Endothelial cell of hepatic sinusoid (primary cell): ENCODE results near the gene CYP19A1.
"Not testable (repeated sequence)": the region's sequence is repeated elsewhere in the genome, so short reads cannot be mapped to it uniquely, and the experiment has no call there.

Experiments used
- in situ Hi-C: cut with HindIII; loops from 2 replicates; pipeline ENCODE4 v1.10.0; 2017; ENCODE audit warnings: low sequenced_read_pairs

Gene CYP19A1

DNA sequence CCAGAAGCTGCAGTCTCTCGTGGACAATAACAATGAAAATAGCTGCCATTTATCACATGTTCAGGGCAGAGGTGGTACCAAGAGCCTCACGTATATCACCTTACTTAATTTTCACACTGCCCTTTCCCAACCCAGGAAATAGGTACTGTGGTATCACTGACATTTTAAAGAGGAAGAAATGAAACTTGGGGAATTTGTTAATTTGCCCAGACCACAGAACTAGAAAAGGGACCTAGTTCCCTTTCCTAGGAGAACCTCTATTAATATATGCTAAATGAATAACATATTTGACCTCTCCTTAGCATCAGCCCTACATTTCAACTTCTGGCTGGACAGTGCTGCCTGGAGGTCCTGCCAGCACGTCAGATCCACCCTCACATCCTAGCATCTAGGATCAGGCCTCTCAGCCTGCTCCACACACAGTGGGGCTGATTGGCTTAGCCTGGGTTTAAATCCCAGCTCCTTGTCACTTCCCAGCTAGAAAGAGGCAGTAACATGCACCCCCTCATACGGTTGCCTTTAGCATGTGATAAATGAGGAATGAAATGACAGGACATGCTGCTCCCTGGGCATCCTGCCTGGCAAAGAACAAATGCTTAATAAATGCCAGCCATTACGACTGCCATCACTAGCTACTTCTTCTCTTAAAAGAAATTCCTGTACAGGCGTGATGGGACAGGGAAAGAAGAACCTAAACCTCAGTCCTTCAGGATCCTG is 148.6 kb downstream of the CYP19A1 start:
- in situ Hi-C loops = no loop called here

DNA sequence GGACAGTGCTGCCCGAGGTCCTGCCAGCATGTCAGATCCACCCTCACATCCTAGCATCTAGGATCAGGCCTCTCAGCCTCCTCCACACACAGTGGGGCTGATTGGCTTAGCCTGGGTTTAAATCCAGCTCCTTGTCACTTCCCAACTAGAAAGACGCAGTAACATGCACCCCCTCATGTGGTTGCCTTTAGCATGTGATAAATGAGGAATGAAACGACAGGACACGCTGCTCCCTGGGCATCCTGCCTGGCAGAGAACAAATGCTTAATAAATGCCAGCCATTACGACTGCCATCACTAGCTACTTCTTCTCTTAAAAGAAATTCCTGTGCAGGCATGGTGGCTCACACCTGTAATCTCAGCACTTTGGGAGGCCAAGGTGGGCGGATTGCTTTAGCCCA is 149.6 kb downstream of the CYP19A1 start:
- in situ Hi-C loops = not testable (repeated sequence)

GRCh38 chr15:51186891-51187290 is 151.5 kb downstream of the CYP19A1 start:
- in situ Hi-C loops = no loop called here

- in situ Hi-C loops = no loop called here
Observed at GRCh38 chr15:51186181-51186705, 152.2 kb downstream of the CYP19A1 start.

GRCh38 chr15:51185213-51186159 is 152.9 kb downstream of the CYP19A1 start:
- in situ Hi-C loops = no loop called here

DNA sequence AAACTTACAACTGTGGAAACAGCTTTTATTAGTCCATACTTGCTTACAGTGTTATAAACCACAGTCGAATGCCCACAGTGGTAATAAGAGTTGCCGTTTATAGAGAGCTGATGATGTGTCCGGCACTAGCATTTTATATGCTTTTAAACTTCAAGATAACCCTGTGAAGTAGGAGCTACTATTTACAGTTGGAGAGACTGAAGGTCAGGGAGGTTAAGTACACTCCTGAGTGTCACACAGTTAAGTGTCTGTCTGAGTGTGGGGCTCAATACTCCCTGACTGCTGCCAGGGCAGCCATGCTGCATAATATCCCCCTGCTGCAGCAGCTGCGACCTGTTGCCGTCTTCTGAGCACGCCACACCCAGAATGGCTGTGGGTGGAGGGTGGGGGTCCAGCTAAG is 153.8 kb downstream of the CYP19A1 start:
- in situ Hi-C loops = no loop called here

- in situ Hi-C loops = no loop called here
Observed at GRCh38 chr15:51183076-51183475, 155.3 kb downstream of the CYP19A1 start.

GRCh38 chr15:51181905-51182304 is 156.5 kb downstream of the CYP19A1 start:
- in situ Hi-C loops = no loop called here

GRCh38 chr15:51181221-51181620 is 157.2 kb downstream of the CYP19A1 start:
- in situ Hi-C loops = no loop called here

DNA sequence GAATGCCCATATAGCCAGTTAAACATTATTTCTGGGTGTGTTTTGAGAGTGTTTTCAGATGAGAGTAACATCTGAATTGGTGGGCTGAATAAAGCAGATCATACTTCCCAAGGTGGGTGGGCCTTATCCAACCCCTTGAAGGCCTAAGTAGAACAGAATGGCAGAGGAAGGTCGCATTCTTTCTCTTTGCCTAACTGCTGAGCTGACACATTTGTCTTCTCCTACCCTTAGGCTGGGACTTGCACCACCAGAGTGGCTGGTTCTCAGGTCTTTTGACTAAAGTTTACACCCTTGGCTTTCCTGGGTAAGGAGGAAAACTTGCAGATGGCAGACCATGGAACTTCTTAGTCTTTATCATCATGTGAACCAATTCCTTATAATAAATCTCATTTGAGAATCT is 157.9 kb downstream of the CYP19A1 start:
- in situ Hi-C loops = no loop called here

GRCh38 chr15:51180011-51180410 is 158.4 kb downstream of the CYP19A1 start:
- in situ Hi-C loops = no loop called here

- in situ Hi-C loops = no loop called here
Observed at GRCh38 chr15:51172193-51172592, 166.2 kb downstream of the CYP19A1 start.

GRCh38 chr15:51171634-51171932 is 166.8 kb downstream of the CYP19A1 start:
- in situ Hi-C loops = no loop called here

DNA sequence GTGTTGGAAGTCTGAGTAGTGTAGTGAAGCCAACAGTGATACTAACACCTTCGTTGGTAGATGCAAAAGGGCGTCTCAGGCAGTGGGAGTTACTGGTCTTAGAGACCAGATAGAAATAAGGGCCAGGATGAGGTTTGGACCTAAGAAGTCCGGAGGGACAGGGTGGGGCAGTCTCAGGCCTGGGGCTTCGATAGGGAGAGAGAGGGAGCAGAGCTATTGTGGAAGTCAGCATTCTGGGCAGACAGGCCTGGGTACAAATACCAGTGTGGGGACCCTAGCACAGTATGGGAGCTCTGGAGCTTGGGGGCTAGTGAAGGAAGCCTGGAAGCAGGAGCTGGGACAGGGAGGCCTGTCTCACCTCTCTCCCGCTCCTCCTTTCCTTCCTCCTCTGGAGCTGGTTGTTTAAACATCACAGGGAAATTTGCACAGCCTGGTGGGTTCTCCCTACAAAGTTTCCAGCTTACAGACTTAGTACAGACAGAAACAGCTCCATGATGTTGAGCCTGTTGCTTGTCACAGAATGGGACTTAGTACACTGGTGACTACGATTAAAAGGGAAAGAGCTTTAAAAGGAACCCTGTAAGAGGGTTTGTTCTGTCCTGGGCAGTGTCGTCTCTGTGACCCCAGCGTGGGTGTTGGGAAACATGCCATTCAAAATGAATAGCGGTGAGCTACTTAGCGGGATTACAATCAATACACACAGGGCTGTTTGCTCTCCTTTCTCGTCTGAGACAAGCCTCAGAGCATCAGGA is 167.3 kb downstream of the CYP19A1 start:
- in situ Hi-C loops = no loop called here

DNA sequence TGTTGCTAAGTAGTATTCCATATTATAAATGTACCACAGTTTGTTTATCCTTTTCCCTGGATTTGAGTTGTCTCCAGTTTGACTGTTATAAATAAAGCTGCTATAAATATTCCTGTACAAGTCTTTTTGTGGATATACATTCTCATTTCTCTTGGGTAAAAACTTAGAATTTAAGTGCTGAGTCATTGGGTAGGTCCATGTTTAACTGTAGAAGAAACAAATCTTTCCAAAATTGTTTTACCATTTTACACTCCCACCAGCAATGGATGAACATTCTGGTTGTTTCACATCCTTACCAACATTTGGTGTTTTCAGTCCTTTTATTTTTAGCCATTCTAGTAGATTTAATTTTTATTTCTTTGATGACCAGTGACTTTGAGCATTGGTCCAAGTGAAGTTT is 169.7 kb downstream of the CYP19A1 start:
- in situ Hi-C loops = loop anchor here (5.0 kb wide), 1 partner anchor 51 kb away; no protein-coding TSS in a partner anchor

- in situ Hi-C loops = no loop called here
Observed at GRCh38 chr15:51163843-51164242, 174.6 kb downstream of the CYP19A1 start.

DNA sequence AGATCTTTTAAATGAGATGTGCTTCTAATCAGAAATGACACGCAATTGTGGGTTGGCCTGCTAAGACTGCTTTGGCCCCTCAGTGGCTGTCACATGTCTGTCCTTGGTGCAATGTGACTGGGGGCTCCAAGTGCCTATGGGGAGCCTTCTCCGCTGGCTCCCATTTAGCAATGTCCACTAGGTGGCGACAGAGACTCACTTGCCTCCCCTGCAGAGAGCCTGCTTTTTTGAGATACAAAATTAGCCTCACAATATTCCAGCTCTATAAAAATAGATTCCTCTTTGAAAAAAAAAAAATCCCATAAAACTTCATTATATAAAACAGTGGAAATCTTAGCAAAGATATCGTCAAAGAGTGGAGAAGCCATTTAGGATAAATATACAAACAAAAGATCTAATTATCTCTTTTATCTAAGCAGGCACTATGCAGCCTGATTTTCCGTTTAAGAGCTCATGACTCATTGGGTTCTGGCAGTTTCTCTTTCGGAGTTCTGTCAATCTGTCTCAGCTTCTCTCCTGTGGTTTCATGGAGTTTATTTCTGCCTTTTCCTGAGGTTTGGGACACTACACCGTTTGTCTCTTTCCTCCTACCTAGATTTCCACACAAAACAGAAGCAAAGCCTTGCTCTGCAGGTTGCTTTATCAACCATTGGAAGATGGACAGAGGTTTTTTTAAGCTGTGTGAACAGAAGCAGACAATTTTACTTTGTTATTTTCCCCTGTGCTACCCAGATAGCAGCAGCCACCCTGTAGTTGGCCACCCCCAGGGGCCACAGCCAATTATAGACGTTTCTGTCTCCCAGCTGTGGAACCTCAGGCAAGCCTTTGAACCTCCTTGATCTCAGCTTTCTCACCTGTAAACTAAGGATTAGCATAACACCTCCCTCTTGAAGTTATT is 175.3 kb downstream of the CYP19A1 start:
- in situ Hi-C loops = no loop called here

GRCh38 chr15:51161491-51162220 is 176.7 kb downstream of the CYP19A1 start:
- in situ Hi-C loops = no loop called here

DNA sequence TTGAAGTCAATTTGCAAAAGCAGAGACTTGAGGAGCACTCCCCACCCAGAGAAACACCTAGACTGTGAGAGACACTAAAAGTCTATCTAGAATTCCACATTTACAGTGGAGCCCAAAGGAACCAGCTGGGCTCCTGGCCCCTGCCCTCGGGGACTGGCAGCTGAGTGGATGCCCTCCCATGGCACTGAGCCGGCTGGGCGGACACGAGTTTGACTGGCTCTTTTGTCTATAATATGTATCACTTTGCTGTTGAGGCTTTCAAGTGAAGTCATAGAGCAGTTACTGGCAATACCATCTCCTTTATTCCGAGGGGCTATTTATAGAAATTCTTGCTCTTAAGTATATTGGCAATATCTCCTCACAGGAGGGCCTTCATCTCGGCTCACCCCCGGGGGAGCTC is 177.9 kb downstream of the CYP19A1 start:
- in situ Hi-C loops = no loop called here
